Measurements from ENCODE around the gene TNNC2. TPM values are rescaled to one million over a fixed set of nuclear protein-coding genes. Genes with fewer than 3 reads are reported as not detected.
A peak's percentile ranks its signal among the peaks of the same experiment; 100 is the strongest.

The TNNC2 gene
- total and polyA plus RNA-seq, 2 donors (not counting 1 experiment from before 2014, with no cell fraction given): 0.33 TPM; not detected in 1

DNA sequence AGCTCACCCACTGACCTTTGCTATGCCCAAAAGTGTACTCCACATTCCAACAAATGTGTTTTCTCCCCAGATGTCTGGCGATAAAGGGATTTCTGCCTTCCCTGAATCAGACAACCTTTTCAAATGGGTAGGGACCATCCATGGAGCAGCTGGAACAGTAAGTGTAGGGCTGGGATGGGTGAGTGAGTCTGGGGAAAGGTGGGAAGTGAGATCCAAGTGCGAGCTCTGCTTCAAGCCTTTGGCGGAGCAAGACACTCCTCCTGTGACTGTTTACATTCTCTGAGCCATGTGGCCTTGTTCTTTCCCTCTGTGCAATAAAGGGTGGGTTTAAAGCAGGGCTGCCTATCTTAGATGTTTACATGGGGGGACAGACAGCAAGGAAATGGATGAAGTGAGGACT is 12.8 kb downstream of the TNNC2 start:
- Mint-ChIP-seq H3K4me3 (no peak overlapping the region), H3K9me3 (ENCODE audit: insufficient read depth) (no peaks in the 10 kb centered on the region), H3K27me3 (no peaks in the 10 kb centered on the region), H3K27ac (no peak overlapping the region), H3K4me1 (peaks cover 16% of the 10 kb centered on the region)
- Histone ChIP-seq H3K27me3 (replicated peaks in 1 of 4; ENCODE audit: control extremely low read depth in 1 of 4, control insufficient read depth in 3 of 4, insufficient read depth in 4 of 4, low read length in 3 of 4) (peaks cover 0 to 2% (median 0%) of the 10 kb centered on the region in 4 experiments), H4K20me1 (ENCODE audit: control insufficient read depth, insufficient read depth, low read length, poor library complexity, severe bottlenecking) (no peaks in the 10 kb centered on the region), H3K4me2 (replicated peaks; ENCODE audit: low read depth, low read length, poor library complexity, severe bottlenecking) (no peak overlapping the region), H3K79me2 (ENCODE audit: control insufficient read depth, insufficient read depth, low read length) (peaks cover 9% of the 10 kb centered on the region), H3K36me3 (replicated peaks in 1 of 2; ENCODE audit: control extremely low read depth in 1 of 2, control insufficient read depth in 1 of 2, extremely low read depth in 1 of 2, insufficient read depth in 2 of 2, low read length in 1 of 2) (peaks cover under 1 to 20% of the 10 kb centered on the region in 2 experiments), H3K9ac (ENCODE audit: low read length) (no peak overlapping the region), H3K4me3 (ENCODE audit: control extremely low read depth in 1 of 5, extremely low read depth in 1 of 5, insufficient read depth in 1 of 5, low read depth in 2 of 5, low read length in 4 of 5) (no peak overlapping the region), H2AFZ (ENCODE audit: insufficient read depth, low read depth, low read length, poor library complexity, severe bottlenecking) (no peak overlapping the region), H3K9me3 (ENCODE audit: control extremely low read depth in 1 of 3, control insufficient read depth in 2 of 3, insufficient read depth in 1 of 3, low read length in 2 of 3) (no peaks in the 10 kb centered on the region), H3K4me1 (ENCODE audit: control insufficient read depth in 2 of 2, insufficient read depth in 2 of 2, low read length in 2 of 2) (peaks cover 9 to 16% of the 10 kb centered on the region in 2 donors), H3K27ac (ENCODE audit: low read length in 2 of 2) (no peak overlapping the region)
- CTCF ChIA-PET: interaction anchor here (1.2 kb wide), 1 partner anchor 156 kb away, joined by 4 read pairs; no protein-coding TSS in a partner anchor
- ATAC-seq (ENCODE audit: low read depth) (no peak), DNase-seq (no peak)
- POLR2A ChIA-PET: no interaction called here
- intact Hi-C loops (cut with micrococcal nuclease): no loop called here
- TF ChIP-seq EZH2 (IDR thresholded peaks at IDR 0.05; ENCODE audit: borderline replicate concordance, insufficient read depth, low read depth, low read length, poor library complexity, severe bottlenecking): no peak
- 100% methylated on average over 2 of the region's 3 CpGs for WGBS (ENCODE audit: insufficient coverage)

DNA sequence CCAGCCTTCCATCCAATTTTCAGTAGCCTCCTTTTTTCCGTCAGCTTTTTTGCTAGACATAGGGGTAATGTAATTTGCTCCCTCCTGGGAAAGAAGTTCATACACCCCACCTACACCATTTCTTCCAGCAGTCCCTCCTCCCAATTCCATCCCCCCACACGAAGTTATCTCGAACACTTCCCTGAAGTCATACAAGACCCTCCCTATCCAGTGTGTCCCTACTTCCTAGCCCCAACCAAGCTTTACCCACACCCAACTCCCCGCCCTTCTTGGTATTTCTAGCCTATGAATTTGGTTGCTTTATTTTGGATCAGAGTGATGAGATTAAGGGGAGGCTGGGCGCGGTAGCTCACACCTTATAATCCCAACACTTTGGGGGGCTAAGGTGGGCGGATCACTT is 13.6 kb downstream of the TNNC2 start:
- WGBS (ENCODE audit: insufficient coverage): 18% methylated on average over 2 of the region's 7 CpGs
- ATAC-seq (ENCODE audit: low read depth): no peak
- no peak overlapping the region for H3K27ac ChIP-seq (ENCODE audit: low read length in 2 of 2)
- Mint-ChIP-seq H3K4me1 (peaks cover 16% of the 10 kb centered on the region), H3K9me3 (ENCODE audit: insufficient read depth) (no peaks in the 10 kb centered on the region), H3K4me3 (peak overlapping the region; percentile 88), H3K27me3 (no peaks in the 10 kb centered on the region), H3K27ac (no peak overlapping the region)
- H4K20me1 ChIP-seq (ENCODE audit: control insufficient read depth, insufficient read depth, low read length, poor library complexity, severe bottlenecking): no peaks in the 10 kb centered on the region
- ChIA-PET POLR2A (no interaction called here), CTCF (interaction anchor here (1.1 to 1.2 kb wide), 2 partner anchors 22 to 157 kb away, joined by 3 to 4 read pairs; partner anchors contain the start of genes DNTTIP1 and WFDC3)
- no peak for DNase-seq
- no peaks in the 10 kb centered on the region for H3K9me3 ChIP-seq (ENCODE audit: control extremely low read depth in 1 of 3, control insufficient read depth in 2 of 3, insufficient read depth in 1 of 3, low read length in 2 of 3)
- no peak overlapping the region for H3K9ac ChIP-seq (ENCODE audit: low read length)
- peaks cover 9 to 16% of the 10 kb centered on the region in 2 donors for H3K4me1 ChIP-seq (ENCODE audit: control insufficient read depth in 2 of 2, insufficient read depth in 2 of 2, low read length in 2 of 2)
- H3K4me3 ChIP-seq (ENCODE audit: control extremely low read depth in 1 of 5, extremely low read depth in 1 of 5, insufficient read depth in 1 of 5, low read depth in 2 of 5, low read length in 4 of 5): no peak overlapping the region
- H3K36me3 ChIP-seq (replicated peaks in 1 of 2; ENCODE audit: control extremely low read depth in 1 of 2, control insufficient read depth in 1 of 2, extremely low read depth in 1 of 2, insufficient read depth in 2 of 2, low read length in 1 of 2): peaks cover 3 to 28% of the 10 kb centered on the region in 2 experiments
- peak overlapping the region; percentile 98 for H3K4me2 ChIP-seq (replicated peaks; ENCODE audit: low read depth, low read length, poor library complexity, severe bottlenecking)
- no peak for TF ChIP-seq EZH2 (IDR thresholded peaks at IDR 0.05; ENCODE audit: borderline replicate concordance, insufficient read depth, low read depth, low read length, poor library complexity, severe bottlenecking)
- TF ChIP-seq, protein P1, sequence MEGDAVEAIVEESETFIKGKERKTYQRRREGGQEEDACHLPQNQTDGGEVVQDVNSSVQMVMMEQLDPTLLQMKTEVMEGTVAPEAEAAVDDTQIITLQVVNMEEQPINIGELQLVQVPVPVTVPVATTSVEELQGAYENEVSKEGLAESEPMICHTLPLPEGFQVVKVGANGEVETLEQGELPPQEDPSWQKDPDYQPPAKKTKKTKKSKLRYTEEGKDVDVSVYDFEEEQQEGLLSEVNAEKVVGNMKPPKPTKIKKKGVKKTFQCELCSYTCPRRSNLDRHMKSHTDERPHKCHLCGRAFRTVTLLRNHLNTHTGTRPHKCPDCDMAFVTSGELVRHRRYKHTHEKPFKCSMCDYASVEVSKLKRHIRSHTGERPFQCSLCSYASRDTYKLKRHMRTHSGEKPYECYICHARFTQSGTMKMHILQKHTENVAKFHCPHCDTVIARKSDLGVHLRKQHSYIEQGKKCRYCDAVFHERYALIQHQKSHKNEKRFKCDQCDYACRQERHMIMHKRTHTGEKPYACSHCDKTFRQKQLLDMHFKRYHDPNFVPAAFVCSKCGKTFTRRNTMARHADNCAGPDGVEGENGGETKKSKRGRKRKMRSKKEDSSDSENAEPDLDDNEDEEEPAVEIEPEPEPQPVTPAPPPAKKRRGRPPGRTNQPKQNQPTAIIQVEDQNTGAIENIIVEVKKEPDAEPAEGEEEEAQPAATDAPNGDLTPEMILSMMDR (IDR thresholded peaks at IDR 0.05): no peak
- H2AFZ ChIP-seq (ENCODE audit: insufficient read depth, low read depth, low read length, poor library complexity, severe bottlenecking): no peak overlapping the region
- peaks cover 9% of the 10 kb centered on the region for H3K79me2 ChIP-seq (ENCODE audit: control insufficient read depth, insufficient read depth, low read length)
- intact Hi-C loops (cut with micrococcal nuclease): loop anchor here (2.0 kb wide), 1 partner anchor 67 kb away; the partner anchor contains the start of gene ZSWIM1
- H3K27me3 ChIP-seq (replicated peaks in 1 of 4; ENCODE audit: control extremely low read depth in 1 of 4, control insufficient read depth in 3 of 4, insufficient read depth in 4 of 4, low read length in 3 of 4): peaks cover 0 to 2% (median 0%) of the 10 kb centered on the region in 4 experiments

Measured in B cell (primary cell).